Gastrocnemius medialis (tissue), 4 donors: ENCODE results near the gene HOXA6. TPM values are rescaled to one million over a fixed set of nuclear protein-coding genes. Genes with fewer than 3 reads are reported as not detected.

ENCODE experiments used
- ATAC-seq, 2 donors: fragments of 150-250 bp; one replicate each; pipeline ENCODE4 v1.9.1; 2016
- DNase-seq, 2 donors: peaks; one replicate each; pipeline ENCODE4 v3.0.0-alpha.2; 2019
- H3K27ac ChIP-seq, 4 donors: fragments of 200-600 bp; sonication (generic); 1 replicate in 1 of 4; 2 replicates in 3 of 4; pipeline ENCODE4 v1.5.1; 2016 to 2018; ENCODE audit warnings: mild to moderate bottlenecking in 2 of 4, moderate library complexity in 1 of 4
- H3K27me3 ChIP-seq, 3 donors: fragments of 200-600 bp; sonication (generic) in 2 of 3; 1 replicate in 1 of 3; 2 replicates in 2 of 3; pipeline versions ENCODE4 v1.5.1 to v1.6.0; 2016 to 2019; ENCODE audit warnings: mild to moderate bottlenecking in 1 of 3, moderate library complexity in 1 of 3
- H3K36me3 ChIP-seq, 2 donors: fragments of 200-600 bp; sonication (generic) in 1 of 2; one replicate each; pipeline ENCODE4 v1.5.1; 2017 to 2018
- H3K4me1 ChIP-seq, 2 donors: fragments of 200-600 bp; sonication (generic) in 1 of 2; one replicate each; pipeline ENCODE4 v1.5.1; 2016 to 2017; ENCODE audit warnings: mild to moderate bottlenecking in 2 of 2
- H3K4me3 ChIP-seq, 4 donors: fragments of 200-600 bp; sonication (generic) in 3 of 4; 1 replicate in 1 of 4; 2 replicates in 3 of 4; pipeline ENCODE4 v1.5.1; 2016 to 2019; ENCODE audit warnings: mild to moderate bottlenecking in 2 of 4
- H3K9me3 ChIP-seq, 3 donors: fragments of 200-600 bp; sonication (generic) in 2 of 3; 1 replicate in 1 of 3; 2 replicates in 2 of 3; pipeline ENCODE4 v1.5.1; 2016 to 2019
- POLR2A ChIP-seq, 2 donors: fragments of 450-650 bp; IDR thresholded peaks; one replicate each; pipeline ENCODE4 v1.6.1; 2017; ENCODE audit warnings: antibody characterized with exemption in 2 of 2, mild to moderate bottlenecking in 2 of 2, moderate library complexity in 2 of 2
- in situ Hi-C, 4 donors: fragments of 200-750 bp; cut with MboI; loops; one replicate each; pipeline versions ENCODE4 v1.15.0 to v1.8.0; 2017; ENCODE audit warnings: low sequenced_read_pairs in 4 of 4
- intact Hi-C: fragments of 100-400 bp; cut with DNase I; formaldehyde crosslinking; loops from one replicate; pipeline ENCODE4 v1.15.1; 2023; ENCODE audit warnings: low total_unique reads
- total RNA-seq, 4 donors: library from RNA; depleted of rRNA; stranded (reverse); fragments of >200 nt; gene quantifications; one replicate each; pipeline versions ENCODE4 v1.1.0 to v1.2.3, GENCODE V29; 2016
- TF ChIP-seq, protein P1 (sequence below), 5 experiments: fragments of 450-650 bp in 3 of 5; fragments of 200-600 bp in 2 of 5; sonication (generic) in 2 of 5; IDR thresholded peaks in 4 of 5; conservative IDR thresholded peaks in 1 of 5; 1 replicate in 4 of 5; 2 replicates in 1 of 5; pipeline ENCODE4 v1.5.1; 2016 to 2019; ENCODE audit warnings: antibody characterized with exemption in 5 of 5, mild to moderate bottlenecking in 3 of 5, moderate library complexity in 3 of 5

HOXA6 gene
- total RNA-seq, 4 donors from 2014 or later: 2.6 to 5.6 (median 4.2) TPM

DNA sequence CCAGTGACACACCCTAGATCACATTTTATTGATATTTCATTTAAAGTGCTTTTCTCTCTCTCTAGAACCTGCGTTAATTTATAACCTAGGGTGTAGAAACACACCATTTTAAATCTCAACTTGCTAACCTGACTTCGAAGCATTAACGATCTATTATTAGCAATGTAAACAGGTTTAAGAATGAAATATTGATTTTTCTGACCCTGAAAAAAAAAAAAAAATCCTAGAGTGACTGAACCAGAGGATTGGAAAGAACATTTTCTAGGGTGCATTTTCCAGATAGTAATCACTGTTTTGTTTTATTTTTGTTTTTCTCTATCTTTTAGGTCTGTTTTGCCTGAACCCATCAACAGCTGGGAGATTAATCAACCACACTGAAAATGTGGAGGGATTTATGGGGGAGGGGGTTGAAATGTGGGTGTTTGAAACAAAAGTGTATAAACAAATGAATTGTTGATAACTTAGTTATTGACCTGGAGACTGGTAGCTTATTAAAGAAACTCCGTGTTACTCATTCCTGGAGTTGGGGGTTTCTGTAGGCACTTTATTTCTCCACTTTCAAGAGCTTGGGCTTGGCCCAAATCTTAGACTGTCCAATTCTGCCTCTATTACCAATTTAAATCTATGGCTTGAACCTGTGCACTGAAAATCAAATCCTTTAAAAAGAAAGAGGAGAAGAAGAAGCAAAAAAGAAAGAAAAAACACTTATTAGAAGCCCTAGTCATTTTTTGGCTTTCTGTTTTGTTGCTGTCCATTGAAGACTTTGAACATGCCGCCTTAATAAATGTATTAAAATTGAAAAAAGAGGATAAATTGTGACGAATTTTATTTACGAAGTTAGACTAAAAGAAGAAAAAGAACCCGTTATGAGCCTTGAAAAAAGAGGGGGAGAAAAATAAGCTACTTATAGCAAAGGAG is 47.9 kb downstream of the HOXA6 start:
- in situ Hi-C loops: no loop called here
- Histone ChIP-seq H3K9me3 (no peaks in the 10 kb centered on the region), H3K27me3 (no peaks in the 10 kb centered on the region), H3K36me3 (no peaks in the 10 kb centered on the region), H3K4me3 (no peak overlapping the region), H3K4me1 (peaks cover 11 to 24% of the 10 kb centered on the region in 2 donors), H3K27ac (peak overlapping the region in 1 of 4 donors; percentile 19)
- intact Hi-C loops: no loop called here
- TF ChIP-seq POLR2A (IDR thresholded peaks at IDR 0.05): no peak
- TF ChIP-seq, protein P1, sequence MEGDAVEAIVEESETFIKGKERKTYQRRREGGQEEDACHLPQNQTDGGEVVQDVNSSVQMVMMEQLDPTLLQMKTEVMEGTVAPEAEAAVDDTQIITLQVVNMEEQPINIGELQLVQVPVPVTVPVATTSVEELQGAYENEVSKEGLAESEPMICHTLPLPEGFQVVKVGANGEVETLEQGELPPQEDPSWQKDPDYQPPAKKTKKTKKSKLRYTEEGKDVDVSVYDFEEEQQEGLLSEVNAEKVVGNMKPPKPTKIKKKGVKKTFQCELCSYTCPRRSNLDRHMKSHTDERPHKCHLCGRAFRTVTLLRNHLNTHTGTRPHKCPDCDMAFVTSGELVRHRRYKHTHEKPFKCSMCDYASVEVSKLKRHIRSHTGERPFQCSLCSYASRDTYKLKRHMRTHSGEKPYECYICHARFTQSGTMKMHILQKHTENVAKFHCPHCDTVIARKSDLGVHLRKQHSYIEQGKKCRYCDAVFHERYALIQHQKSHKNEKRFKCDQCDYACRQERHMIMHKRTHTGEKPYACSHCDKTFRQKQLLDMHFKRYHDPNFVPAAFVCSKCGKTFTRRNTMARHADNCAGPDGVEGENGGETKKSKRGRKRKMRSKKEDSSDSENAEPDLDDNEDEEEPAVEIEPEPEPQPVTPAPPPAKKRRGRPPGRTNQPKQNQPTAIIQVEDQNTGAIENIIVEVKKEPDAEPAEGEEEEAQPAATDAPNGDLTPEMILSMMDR (IDR thresholded peaks at IDR 0.05 in 4 of 5, conservative IDR thresholded peaks at IDR 0.05 in 1 of 5): no peak
- ATAC-seq: no peak
- no peak for DNase-seq

DNA sequence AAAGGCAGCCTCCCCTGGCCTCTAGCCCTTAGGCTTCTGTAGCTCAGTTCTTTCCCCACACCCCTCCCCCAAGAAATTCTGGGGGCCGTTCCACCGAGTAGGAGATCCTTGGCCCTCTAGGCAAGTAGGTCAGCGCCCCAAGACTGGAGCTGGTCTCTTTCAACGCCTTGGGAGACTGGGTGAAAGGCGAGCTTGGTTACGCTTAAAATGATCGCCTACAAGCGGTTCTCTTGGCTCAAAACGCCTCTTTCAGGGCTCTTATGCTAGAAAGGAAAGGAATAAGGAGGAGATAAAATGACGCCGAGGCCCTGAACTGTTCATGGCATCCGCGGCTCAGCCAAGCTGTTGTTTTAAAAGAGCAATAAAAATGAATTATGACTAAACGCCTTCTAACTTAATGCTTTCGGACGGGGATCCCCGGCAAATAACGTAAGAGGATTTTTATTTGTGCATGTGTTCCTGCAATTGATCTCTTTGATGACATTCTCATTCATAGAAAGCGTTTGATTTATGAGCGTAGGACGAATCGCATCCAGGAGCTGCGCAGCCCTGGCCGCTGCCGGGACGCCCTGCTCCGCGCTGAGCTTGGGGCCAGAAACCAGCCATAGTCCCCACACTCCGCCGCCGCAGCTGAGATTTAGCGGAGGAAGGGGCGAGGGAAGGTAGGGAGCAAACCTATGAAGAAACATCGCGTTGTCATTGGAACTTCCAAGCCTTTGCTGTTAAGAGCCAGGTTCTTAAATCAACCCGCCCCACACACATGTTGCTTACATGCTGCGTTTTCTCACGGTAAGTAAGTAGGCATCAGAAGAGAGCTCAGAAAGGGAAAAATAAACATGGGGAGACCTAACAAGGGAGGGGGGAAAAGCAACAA is 48.8 kb downstream of the HOXA6 start:
- H3K4me3 ChIP-seq: peak overlapping the region; percentile 29 to 78 (median 34)
- no peaks in the 10 kb centered on the region for H3K27me3 ChIP-seq
- ATAC-seq (peak in 1 of 2 donors; percentile 16), DNase-seq (no peak)
- intact Hi-C loops: no loop called here
- TF ChIP-seq, protein P1 (IDR thresholded peaks at IDR 0.05 in 4 of 5, conservative IDR thresholded peaks at IDR 0.05 in 1 of 5): no peak
- TF ChIP-seq POLR2A (IDR thresholded peaks at IDR 0.05): no peak
- H3K9me3 ChIP-seq: no peaks in the 10 kb centered on the region
- no peaks in the 10 kb centered on the region for H3K36me3 ChIP-seq
- in situ Hi-C loops: no loop called here
- H3K27ac ChIP-seq: peak overlapping the region in 3 of 4 donors; percentile 21 to 78 (median 46)
- H3K4me1 ChIP-seq: peaks cover 11 to 24% of the 10 kb centered on the region in 2 donors

DNA sequence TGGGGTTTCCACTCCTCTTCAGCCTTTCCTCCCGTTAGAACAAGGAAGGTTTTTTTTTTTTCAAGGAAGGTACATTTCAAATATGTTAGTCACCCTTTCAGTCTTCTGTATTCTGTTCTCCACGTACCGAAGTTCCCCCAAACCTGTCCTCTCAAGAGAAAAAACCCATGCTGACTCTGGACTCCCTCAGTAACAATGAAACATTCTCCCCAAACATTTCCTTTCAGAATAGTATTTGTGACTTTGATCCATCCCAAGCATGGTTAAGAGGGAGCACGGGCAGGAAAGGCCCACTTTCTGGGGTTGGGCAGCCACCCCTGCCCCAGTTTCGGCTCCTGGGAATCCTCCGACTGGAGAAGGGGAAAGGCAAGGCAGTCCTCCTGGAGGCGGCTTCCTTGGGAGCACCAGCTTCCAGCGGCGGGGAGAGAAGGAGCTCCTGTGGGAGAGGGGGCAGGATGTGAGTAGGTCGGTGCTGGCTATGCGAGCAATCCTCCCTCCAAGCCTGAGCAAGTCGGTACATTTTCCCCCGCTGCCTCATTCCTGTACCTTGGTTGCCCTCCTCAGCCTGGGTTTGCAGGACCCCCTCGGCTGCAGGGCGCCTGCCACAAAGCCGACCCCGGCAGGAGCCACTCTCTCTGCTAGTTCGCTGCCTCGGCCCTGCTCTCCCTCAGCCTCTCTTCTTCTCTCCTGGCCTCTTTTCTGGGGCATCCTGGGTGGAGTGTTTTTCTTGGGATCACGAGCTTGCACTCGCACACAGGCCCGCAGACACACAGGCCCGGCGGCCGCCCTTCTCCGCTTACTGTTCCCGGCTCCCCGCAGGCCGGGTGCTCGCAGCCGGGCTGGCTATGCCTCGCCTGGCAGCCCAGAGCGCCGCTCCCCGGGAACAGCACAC is 49.6 kb downstream of the HOXA6 start:
- H3K27ac ChIP-seq: peak overlapping the region in 3 of 4 donors; percentile 21 to 78 (median 46)
- intact Hi-C loops: loop anchor here (2.0 kb wide), 1 partner anchor 33 kb away; the partner anchor contains the start of gene HOXA4
- no peak for DNase-seq
- peaks cover 11 to 24% of the 10 kb centered on the region in 2 donors for H3K4me1 ChIP-seq
- in situ Hi-C loops: no loop called here
- H3K36me3 ChIP-seq: no peaks in the 10 kb centered on the region
- H3K27me3 ChIP-seq: no peaks in the 10 kb centered on the region
- H3K9me3 ChIP-seq: no peaks in the 10 kb centered on the region
- H3K4me3 ChIP-seq: peak overlapping the region; percentile 30 to 97 (median 58)
- no peak for TF ChIP-seq POLR2A (IDR thresholded peaks at IDR 0.05)
- TF ChIP-seq, protein P1 (IDR thresholded peaks at IDR 0.05 in 4 of 5, conservative IDR thresholded peaks at IDR 0.05 in 1 of 5): no peak
- ATAC-seq: no peak
